ENCODE measurements around the gene PIK3R3.

GRCh38 chr1:46148318-46148717 lies 15.9 kb upstream of the PIK3R3 start:
- TF ChIP-seq POLR2AphosphoS5 (IDR thresholded peaks at IDR 0.05; ENCODE audit: borderline replicate concordance, low read depth, low read length) (no peak), EZH2 (IDR thresholded peaks at IDR 0.05) (no peak), FOXP2 (optimal IDR thresholded peaks at IDR 0.05; ENCODE audit: control extremely low read depth, extremely low read length, insufficient read depth) (no peak)

All from SK-N-MC (cell line).